ENCODE data around the gene B4GALT5. TPM values are rescaled to one million over a fixed set of nuclear protein-coding genes. Genes with fewer than 3 reads are reported as not detected.

Gene B4GALT5
- polyA plus RNA-seq, 1 of the 3 experiments (the other 2 are of a cell fraction): 35.1 TPM

GRCh38 chr20:49685161-49685601, 28.5 kb downstream of the B4GALT5 start:
- no peaks in the 10 kb centered on the region for H3K27me3 ChIP-seq (ENCODE audit: insufficient read depth)
- DNase-seq: no peak
- TF ChIP-seq, protein P1, sequence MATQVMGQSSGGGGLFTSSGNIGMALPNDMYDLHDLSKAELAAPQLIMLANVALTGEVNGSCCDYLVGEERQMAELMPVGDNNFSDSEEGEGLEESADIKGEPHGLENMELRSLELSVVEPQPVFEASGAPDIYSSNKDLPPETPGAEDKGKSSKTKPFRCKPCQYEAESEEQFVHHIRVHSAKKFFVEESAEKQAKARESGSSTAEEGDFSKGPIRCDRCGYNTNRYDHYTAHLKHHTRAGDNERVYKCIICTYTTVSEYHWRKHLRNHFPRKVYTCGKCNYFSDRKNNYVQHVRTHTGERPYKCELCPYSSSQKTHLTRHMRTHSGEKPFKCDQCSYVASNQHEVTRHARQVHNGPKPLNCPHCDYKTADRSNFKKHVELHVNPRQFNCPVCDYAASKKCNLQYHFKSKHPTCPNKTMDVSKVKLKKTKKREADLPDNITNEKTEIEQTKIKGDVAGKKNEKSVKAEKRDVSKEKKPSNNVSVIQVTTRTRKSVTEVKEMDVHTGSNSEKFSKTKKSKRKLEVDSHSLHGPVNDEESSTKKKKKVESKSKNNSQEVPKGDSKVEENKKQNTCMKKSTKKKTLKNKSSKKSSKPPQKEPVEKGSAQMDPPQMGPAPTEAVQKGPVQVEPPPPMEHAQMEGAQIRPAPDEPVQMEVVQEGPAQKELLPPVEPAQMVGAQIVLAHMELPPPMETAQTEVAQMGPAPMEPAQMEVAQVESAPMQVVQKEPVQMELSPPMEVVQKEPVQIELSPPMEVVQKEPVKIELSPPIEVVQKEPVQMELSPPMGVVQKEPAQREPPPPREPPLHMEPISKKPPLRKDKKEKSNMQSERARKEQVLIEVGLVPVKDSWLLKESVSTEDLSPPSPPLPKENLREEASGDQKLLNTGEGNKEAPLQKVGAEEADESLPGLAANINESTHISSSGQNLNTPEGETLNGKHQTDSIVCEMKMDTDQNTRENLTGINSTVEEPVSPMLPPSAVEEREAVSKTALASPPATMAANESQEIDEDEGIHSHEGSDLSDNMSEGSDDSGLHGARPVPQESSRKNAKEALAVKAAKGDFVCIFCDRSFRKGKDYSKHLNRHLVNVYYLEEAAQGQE (IDR thresholded peaks at IDR 0.05; ENCODE audit: low read depth, low read length): no peak
- no peak for TF ChIP-seq MXI1 (IDR thresholded peaks at IDR 0.05; ENCODE audit: low read depth, low read length)
- no peak for TF ChIP-seq RAD21 (IDR thresholded peaks at IDR 0.05; ENCODE audit: low read length)
- TF ChIP-seq EZH2phosphoT487 (IDR thresholded peaks at IDR 0.05; ENCODE audit: borderline replicate concordance, low read depth): no peak
- no peak overlapping the region for H2AFZ ChIP-seq (ENCODE audit: low read depth)
- ChIA-PET CTCF (no interaction called here), POLR2A (no interaction called here)
- no peaks in the 10 kb centered on the region for H3K9me3 ChIP-seq
- 54% methylated on average over 4 of the region's 4 CpGs for WGBS (ENCODE audit: low lambda C conversion rate)
- H4K20me1 ChIP-seq (ENCODE audit: insufficient read depth): peaks cover 23% of the 10 kb centered on the region
- no peak overlapping the region for H3K4me3 ChIP-seq (ENCODE audit: low read depth in 2 of 2, low read length in 1 of 2)
- H3K9me2 ChIP-seq: no peaks in the 10 kb centered on the region
- H3K4me1 ChIP-seq (ENCODE audit: control insufficient read depth in 1 of 2, insufficient read depth in 2 of 2, low read depth in 1 of 2, low read length in 1 of 2): peaks cover 3 to 30% of the 10 kb centered on the region in 2 experiments; a peak in 3 of 4 replicates
- peak overlapping the region in 1 of 2 experiments; percentile 65; a peak in 2 of 4 replicates for H3K27ac ChIP-seq (ENCODE audit: low read depth in 2 of 2, low read length in 1 of 2)
- H3F3A ChIP-seq (replicated peaks; ENCODE audit: insufficient read depth): peaks cover 21% of the 10 kb centered on the region
- H3K79me2 ChIP-seq (ENCODE audit: insufficient read depth): peaks cover 98% of the 10 kb centered on the region
- no peaks in the 10 kb centered on the region for H3K36me3 ChIP-seq (replicated peaks in 1 of 2; ENCODE audit: control insufficient read depth in 1 of 2, insufficient read depth in 2 of 2, low read length in 1 of 2)
- peak overlapping the region; percentile 59 for H3K4me2 ChIP-seq
- H3K9ac ChIP-seq: no peak overlapping the region

- H3K36me3 ChIP-seq (replicated peaks in 1 of 2; ENCODE audit: control insufficient read depth in 1 of 2, insufficient read depth in 2 of 2, low read length in 1 of 2): no peaks in the 10 kb centered on the region
- no peak overlapping the region for H3K9ac ChIP-seq
- peaks cover 21% of the 10 kb centered on the region for H3F3A ChIP-seq (replicated peaks; ENCODE audit: insufficient read depth)
- POLR2A ChIA-PET: no interaction called here
- TF ChIP-seq FOXM1 (IDR thresholded peaks at IDR 0.05; ENCODE audit: low read depth) (no peak), NFIC (IDR thresholded peaks at IDR 0.05; ENCODE audit: borderline replicate concordance) (no peak), GATA2 (CRISPR knock-in tag; IDR thresholded peaks at IDR 0.05) (no peak)
- TF ChIP-seq, protein P2, sequence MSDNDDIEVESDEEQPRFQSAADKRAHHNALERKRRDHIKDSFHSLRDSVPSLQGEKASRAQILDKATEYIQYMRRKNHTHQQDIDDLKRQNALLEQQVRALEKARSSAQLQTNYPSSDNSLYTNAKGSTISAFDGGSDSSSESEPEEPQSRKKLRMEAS (IDR thresholded peaks at IDR 0.05; ENCODE audit: low read depth): no peak
- no peaks in the 10 kb centered on the region for H3K9me2 ChIP-seq
- H3K4me2 ChIP-seq: no peak overlapping the region
- peak overlapping the region in 1 of 2 experiments; percentile 65; a peak in 2 of 4 replicates for H3K27ac ChIP-seq (ENCODE audit: low read depth in 2 of 2, low read length in 1 of 2)
- peaks cover 3 to 36% of the 10 kb centered on the region in 2 experiments; a peak in 3 of 4 replicates for H3K4me1 ChIP-seq (ENCODE audit: control insufficient read depth in 1 of 2, insufficient read depth in 2 of 2, low read depth in 1 of 2, low read length in 1 of 2)
- no peak for DNase-seq
- H2AFZ ChIP-seq (ENCODE audit: low read depth): no peak overlapping the region
- 97% methylated on average over 13 of the region's 13 CpGs for WGBS (ENCODE audit: low lambda C conversion rate)
- H3K9me3 ChIP-seq: no peaks in the 10 kb centered on the region
- CTCF ChIA-PET: interaction anchor here (0.6 kb wide), 1 partner anchor 1523 kb away, joined by 3 read pairs; no protein-coding TSS in a partner anchor
- peaks cover 22% of the 10 kb centered on the region for H4K20me1 ChIP-seq (ENCODE audit: insufficient read depth)
- H3K79me2 ChIP-seq (ENCODE audit: insufficient read depth): peaks cover 98% of the 10 kb centered on the region
- H3K4me3 ChIP-seq (ENCODE audit: low read depth in 2 of 2, low read length in 1 of 2): no peak overlapping the region
- no peaks in the 10 kb centered on the region for H3K27me3 ChIP-seq (ENCODE audit: insufficient read depth)
Measured at GRCh38 chr20:49684335-49684997, 29.2 kb downstream of the B4GALT5 start.

All from SK-N-SH (cell line).